ENCODE measurements around the gene EFNA1. TPM values are rescaled to one million over a fixed set of nuclear protein-coding genes. Genes with fewer than 3 reads are reported as not detected.
"Not testable (repeated sequence)": the region's sequence is repeated elsewhere in the genome, so short reads cannot be mapped to it uniquely, and the experiment has no call there.

EFNA1 gene
- total RNA-seq, 1 donor from 2014 or later: 0.34 TPM

- H3K79me2 ChIP-seq (ENCODE audit: low read depth): no peaks in the 10 kb centered on the region
- Mint-ChIP-seq H3K4me1 (peaks cover 3% of the 10 kb centered on the region), H3K27me3 (ENCODE audit: insufficient read depth, low read depth) (peaks cover 11% of the 10 kb centered on the region), H3K36me3 (no peaks in the 10 kb centered on the region), H3K4me3 (no peak overlapping the region), H3K9me3 (peaks cover 9% of the 10 kb centered on the region), H3K27ac (peak overlapping the region; percentile 30)
- no peaks in the 10 kb centered on the region for H3F3A ChIP-seq (ENCODE audit: low read depth)
- DNase-seq (ENCODE audit: low spot score): no peak
- no peaks in the 10 kb centered on the region for H3K27me3 ChIP-seq
- TF ChIP-seq EZH2phosphoT487 (IDR thresholded peaks at IDR 0.05): no peak
- TF ChIP-seq CTCF (IDR thresholded peaks at IDR 0.05): no peak
- no peak for TF ChIP-seq EZH2 (IDR thresholded peaks at IDR 0.05)
- H3K4me1 ChIP-seq: no peaks in the 10 kb centered on the region
- H4K20me1 ChIP-seq (ENCODE audit: low read depth): no peaks in the 10 kb centered on the region
- no peak overlapping the region for H3K4me3 ChIP-seq
- no peak overlapping the region for H3K9ac ChIP-seq
- H3K9me3 ChIP-seq (ENCODE audit: low read depth): no peaks in the 10 kb centered on the region
- no peaks in the 10 kb centered on the region for H3K36me3 ChIP-seq
- no peak overlapping the region for H2AFZ ChIP-seq (replicated peaks)
- no peak overlapping the region for H3K27ac ChIP-seq
- no peak overlapping the region for H3K4me2 ChIP-seq
Observed at GRCh38 chr1:155158991-155159390, 31.3 kb downstream of the EFNA1 start.

GRCh38 chr1:155160128-155160527 lies 32.5 kb downstream of the EFNA1 start:
- Mint-ChIP-seq H3K36me3 (no peaks in the 10 kb centered on the region), H3K4me1 (peaks cover 3% of the 10 kb centered on the region), H3K9me3 (peaks cover 14% of the 10 kb centered on the region), H3K4me3 (no peak overlapping the region), H3K27ac (no peak overlapping the region), H3K27me3 (ENCODE audit: insufficient read depth, low read depth) (peaks cover 11% of the 10 kb centered on the region)
- Histone ChIP-seq H3F3A (ENCODE audit: low read depth) (peaks cover under 1% of the 10 kb centered on the region), H3K27ac (no peak overlapping the region), H3K4me3 (no peak overlapping the region), H3K4me2 (no peak overlapping the region), H3K9me3 (ENCODE audit: low read depth) (no peaks in the 10 kb centered on the region), H2AFZ (replicated peaks) (no peak overlapping the region), H3K79me2 (ENCODE audit: low read depth) (no peaks in the 10 kb centered on the region), H3K9ac (no peak overlapping the region), H3K4me1 (no peaks in the 10 kb centered on the region), H3K27me3 (no peaks in the 10 kb centered on the region), H4K20me1 (ENCODE audit: low read depth) (no peaks in the 10 kb centered on the region), H3K36me3 (no peaks in the 10 kb centered on the region)
- TF ChIP-seq EZH2phosphoT487 (IDR thresholded peaks at IDR 0.05) (no peak), EZH2 (IDR thresholded peaks at IDR 0.05) (no peak), CTCF (IDR thresholded peaks at IDR 0.05) (no peak)
- no peak for DNase-seq (ENCODE audit: low spot score)

- Mint-ChIP-seq H3K9me3 (peaks cover 13% of the 10 kb centered on the region), H3K4me1 (peaks cover 21% of the 10 kb centered on the region), H3K27me3 (ENCODE audit: insufficient read depth, low read depth) (peaks cover 15% of the 10 kb centered on the region)
- H3K36me3 ChIP-seq; DNase-seq (ENCODE audit: low spot score); H3K27me3 ChIP-seq; H3K27ac Mint-ChIP-seq; H2AFZ ChIP-seq (replicated peaks); H3K27ac ChIP-seq; H3K4me2 ChIP-seq; H3K36me3 Mint-ChIP-seq; H3K79me2 ChIP-seq (ENCODE audit: low read depth); H3K4me3 ChIP-seq; H3K9me3 ChIP-seq (ENCODE audit: low read depth); H4K20me1 ChIP-seq (ENCODE audit: low read depth); H3K9ac ChIP-seq; H3K4me3 Mint-ChIP-seq: not testable (repeated sequence)
- peaks cover 19% of the 10 kb centered on the region for H3K4me1 ChIP-seq
- peaks cover 23% of the 10 kb centered on the region for H3F3A ChIP-seq (ENCODE audit: low read depth)
Observed at GRCh38 chr1:155162631-155163030, 35.0 kb downstream of the EFNA1 start.

- H4K20me1 ChIP-seq (ENCODE audit: low read depth); H3K4me2 ChIP-seq; H2AFZ ChIP-seq (replicated peaks); H3K9me3 ChIP-seq (ENCODE audit: low read depth); H3K27me3 ChIP-seq; H3K36me3 Mint-ChIP-seq; H3K36me3 ChIP-seq; H3K4me3 ChIP-seq; H3K79me2 ChIP-seq (ENCODE audit: low read depth); H3K4me3 Mint-ChIP-seq; H3K9ac ChIP-seq; DNase-seq (ENCODE audit: low spot score); H3K27ac ChIP-seq: not testable (repeated sequence)
- H3K4me1 ChIP-seq: peaks cover 19% of the 10 kb centered on the region
- Mint-ChIP-seq H3K27ac (peak overlapping the region; percentile 5), H3K4me1 (peaks cover 26% of the 10 kb centered on the region), H3K27me3 (ENCODE audit: insufficient read depth, low read depth) (peaks cover 15% of the 10 kb centered on the region), H3K9me3 (peaks cover 13% of the 10 kb centered on the region)
- H3F3A ChIP-seq (ENCODE audit: low read depth): peaks cover 35% of the 10 kb centered on the region
Observed at GRCh38 chr1:155163785-155164184, 36.1 kb downstream of the EFNA1 start.

- H3K27me3 ChIP-seq; H3K27ac Mint-ChIP-seq; H3K9me3 ChIP-seq (ENCODE audit: low read depth); H3K4me2 ChIP-seq; H3K36me3 ChIP-seq; H3K9ac ChIP-seq; H2AFZ ChIP-seq (replicated peaks); H3K79me2 ChIP-seq (ENCODE audit: low read depth); DNase-seq (ENCODE audit: low spot score); H3K27ac ChIP-seq; H3K4me3 ChIP-seq; H3K4me3 Mint-ChIP-seq; H3K36me3 Mint-ChIP-seq; H4K20me1 ChIP-seq (ENCODE audit: low read depth): not testable (repeated sequence)
- Mint-ChIP-seq H3K4me1 (peaks cover 26% of the 10 kb centered on the region), H3K27me3 (ENCODE audit: insufficient read depth, low read depth) (peaks cover 18% of the 10 kb centered on the region), H3K9me3 (peaks cover 13% of the 10 kb centered on the region)
- H3K4me1 ChIP-seq: peaks cover 19% of the 10 kb centered on the region
- H3F3A ChIP-seq (ENCODE audit: low read depth): peaks cover 43% of the 10 kb centered on the region
Observed at GRCh38 chr1:155164625-155165024, 36.9 kb downstream of the EFNA1 start.

Data from neural progenitor cell (in vitro differentiated cells).